Heart left ventricle (tissue), 16 donors: Measurements from ENCODE around the gene SLC25A13. TPM values are rescaled to one million over a fixed set of nuclear protein-coding genes. Genes with fewer than 3 reads are reported as not detected.

ENCODE experiments used
- ATAC-seq, 4 donors: fragments of 200-7000 bp; cut with Tn5 transposase; one replicate each; pipeline ENCODE4 v1.9.1; 2020 to 2022; ENCODE audit warnings: moderate library complexity in 4 of 4, mild to moderate bottlenecking in 3 of 4, moderate number of reproducible peaks in 1 of 4
- DNase-seq, 5 donors: peaks; one replicate each; pipeline ENCODE4 v3.0.0-alpha.2; 2020
- H3K27ac ChIP-seq, 12 donors: fragments of 200-600 bp; sonication (generic) in 4 of 12; one replicate each; pipeline versions ENCODE4 v1.5.0 to v1.8.0; 2016 to 2022; ENCODE audit warnings: mild to moderate bottlenecking in 2 of 12
- H3K27me3 ChIP-seq, 9 donors: fragments of 200-600 bp; sonication (generic) in 2 of 9; one replicate each; pipeline versions ENCODE4 v1.5.1 to v1.8.0; 2016 to 2022; ENCODE audit warnings: mild to moderate bottlenecking in 3 of 9
- H3K36me3 ChIP-seq, 9 donors: fragments of 200-600 bp; sonication (generic) in 2 of 9; one replicate each; pipeline versions ENCODE4 v1.5.0 to v1.8.0; 2018 to 2022; ENCODE audit warnings: mild to moderate bottlenecking in 2 of 9
- H3K4me1 ChIP-seq, 12 donors: fragments of 200-600 bp; sonication (generic) in 4 of 12; one replicate each; pipeline versions ENCODE4 v1.5.0 to v1.8.0; 2016 to 2022; ENCODE audit warnings: mild to moderate bottlenecking in 3 of 12
- H3K4me3 ChIP-seq, 12 donors: fragments of 200-600 bp; sonication (generic) in 4 of 12; one replicate each; pipeline versions ENCODE4 v1.5.0 to v1.8.0; 2017 to 2022; ENCODE audit warnings: mild to moderate bottlenecking in 9 of 12, moderate library complexity in 4 of 12
- H3K9me3 ChIP-seq, 12 donors: fragments of 200-600 bp; sonication (generic) in 4 of 12; one replicate each; pipeline versions ENCODE4 v1.5.0 to v1.8.0; 2016 to 2022; ENCODE audit warnings: mild to moderate bottlenecking in 1 of 12
- CTCF ChIP-seq, 12 donors: fragments of 200-600 bp; sonication (generic) in 4 of 12; IDR thresholded peaks; one replicate each; pipeline versions ENCODE4 v1.5.0 to v1.8.0; 2018 to 2022; ENCODE audit warnings: antibody characterized with exemption in 12 of 12, mild to moderate bottlenecking in 5 of 12
- POLR2A ChIP-seq, 2 donors: fragments of 450-650 bp; IDR thresholded peaks; one replicate each; pipeline ENCODE4 v1.6.1; 2017; ENCODE audit warnings: antibody characterized with exemption in 2 of 2, mild to moderate bottlenecking in 2 of 2, moderate library complexity in 2 of 2
- WGBS, 4 donors: extraction: QIAGEN DNeasy Blood & Tissue Kit in 2 of 4; methylation state at CpG; one replicate each; pipeline versions ENCODE4 v1.1.5 to v1.1.7; 2013 to 2018; 5-methylcytosine and 5-hydroxymethylcytosine counted together
- intact Hi-C, 10 donors: fragments of 100-400 bp; cut with DNase I; formaldehyde crosslinking; loops; one replicate each; pipeline versions ENCODE4 v1.11.1 to v1.14.2; 2022
- polyA plus RNA-seq, 2 donors: library from polyadenylated mRNA; stranded (reverse); fragments of 200-250 nt; gene quantifications; one replicate each; pipeline ENCODE4 v1.2.3, GENCODE V29; 2013
- total RNA-seq, 9 donors: library from RNA; depleted of rRNA in 2 of 9; stranded (reverse); fragments of >200 nt in 2 of 9; fragmentation: NEBNext Ultra II Directional in 3 of 9; extraction: Animal tissue kit (Norgen Biotek cat#: 25700) in 3 of 9; gene quantifications; one replicate each; pipeline versions ENCODE4 v1.1.0 to v1.2.4, GENCODE V29; 2016 to 2023
- donor health status: ischemic (EF 13 %, LVEDD 7.1; RV severe dilation, severe dysfunction).
- donor health status: healthy with polysubstance abuse.
- donor health status: DM: no; HTN: yes; CAD: no.
- donor health status: DM: no; HTN: no; CAD: no.
- donor health status: ischemic (EF 25% LVEDD 6.9; RV normal size, moderate dysfunction).
- donor health status: ischemic (EF 25% LVEDD 5.7; RV mildly dilated, moderate dysfunction).
- donor health status: healthy.
- donor health status: DM: yes; HTN: yes; CAD: no.
- donor health status: ischemic (EF 35%, LVEDD 5.7; RV mildly dilated, moderate dysfunction).
- donor health status: nonischemic (EF 11% LVEDD 7.7; RV severe dilation, severe dysfunction).
- donor health status: DM: yes; HTN: yes; CAD: no.
- donor health status: PGD.
- donor health status: ischemic (EF 29% LVEDD 5.4; RV normal size, mild dysfunction).
- donor health status: nonischemic (EF 23%, LVEDD 6.1; RV moderate dilation, normal function).

Gene SLC25A13
- total and polyA plus RNA-seq, 11 donors = 3.7 to 17.9 (median 11.4) TPM

GRCh38 chr7:96122746-96123145, 199.2 kb downstream of the SLC25A13 start:
- WGBS, 4 donors = 94 to 98% (median 95%) methylated on average over 2 of the region's 2 CpGs
- Histone ChIP-seq H3K36me3 (peaks cover 0 to 60% (median 27%) of the 10 kb centered on the region in 9 donors), H3K4me3 (no peak overlapping the region), H3K9me3 (no peaks in the 10 kb centered on the region), H3K27me3 (no peaks in the 10 kb centered on the region), H3K4me1 (peaks cover 0 to 2% (median 0%) of the 10 kb centered on the region in 12 donors), H3K27ac (no peak overlapping the region)
- TF ChIP-seq POLR2A (IDR thresholded peaks at IDR 0.05) (no peak), CTCF (IDR thresholded peaks at IDR 0.05) (no peak)
- intact Hi-C loops = no loop called here
- DNase-seq = no peak
- ATAC-seq = no peak

- Histone ChIP-seq H3K4me1 (peaks cover 0 to 2% (median 0%) of the 10 kb centered on the region in 12 donors), H3K36me3 (peaks cover 0 to 58% (median 27%) of the 10 kb centered on the region in 9 donors), H3K9me3 (no peaks in the 10 kb centered on the region), H3K4me3 (no peak overlapping the region), H3K27ac (no peak overlapping the region), H3K27me3 (no peaks in the 10 kb centered on the region)
- ATAC-seq (no peak), DNase-seq (no peak)
- WGBS, 4 donors = 77 to 80% (median 79%) methylated on average over 6 of the region's 6 CpGs
- no peak for TF ChIP-seq CTCF (IDR thresholded peaks at IDR 0.05)
- TF ChIP-seq POLR2A (IDR thresholded peaks at IDR 0.05) = no peak
- intact Hi-C loops = no loop called here
Observed at GRCh38 chr7:96121752-96122151, 200.1 kb downstream of the SLC25A13 start.

- Histone ChIP-seq H3K4me1 (peaks cover 0 to 2% (median 0%) of the 10 kb centered on the region in 12 donors), H3K9me3 (no peaks in the 10 kb centered on the region), H3K27ac (no peak overlapping the region), H3K4me3 (no peak overlapping the region), H3K36me3 (peaks cover 0 to 50% (median 20%) of the 10 kb centered on the region in 9 donors), H3K27me3 (no peaks in the 10 kb centered on the region)
- intact Hi-C loops = no loop called here
- no peak for ATAC-seq
- no peak for DNase-seq
- no peak for TF ChIP-seq POLR2A (IDR thresholded peaks at IDR 0.05)
- no peak for TF ChIP-seq CTCF (IDR thresholded peaks at IDR 0.05)
- 83 to 91% (median 87%) methylated on average over 2 of the region's 2 CpGs for whole genome bisulfite sequencing, 4 donors
Observed at GRCh38 chr7:96120445-96121225, 201.3 kb downstream of the SLC25A13 start.

- intact Hi-C loops = no loop called here
- no peak overlapping the region for H3K4me3 ChIP-seq
- DNase-seq (no peak), ATAC-seq (no peak)
- H3K9me3 ChIP-seq = no peaks in the 10 kb centered on the region
- H3K27ac ChIP-seq = no peak overlapping the region
- TF ChIP-seq CTCF (IDR thresholded peaks at IDR 0.05) (no peak), POLR2A (IDR thresholded peaks at IDR 0.05) (no peak)
- H3K36me3 ChIP-seq = peaks cover 0 to 38% (median 20%) of the 10 kb centered on the region in 9 donors
- H3K4me1 ChIP-seq = peaks cover 0 to 2% (median 0%) of the 10 kb centered on the region in 12 donors
- 67 to 77% (median 74%) methylated on average over 13 of the region's 13 CpGs for WGBS, 4 donors
- no peaks in the 10 kb centered on the region for H3K27me3 ChIP-seq
Observed at GRCh38 chr7:96118449-96119001, 203.4 kb downstream of the SLC25A13 start.
